GM06990 (cell line): ENCODE results near the gene ASPHD2.
A peak's percentile ranks its signal among the peaks of the same experiment; 100 is the strongest.

ENCODE experiments used
- DNase-seq: peaks from one replicate; pipeline ENCODE4 v3.0.0-alpha.2; 2011; ENCODE audit not compliant: insufficient read length; ENCODE audit errors: extremely low read depth
- H3K27me3 ChIP-seq: replicated peaks from 2 replicates; pipeline ENCODE4 v1.6.0; 2011; ENCODE audit warnings: low read length; ENCODE audit not compliant: control insufficient read depth, insufficient read depth
- H3K36me3 ChIP-seq: 2 replicates; pipeline ENCODE4 v1.5.1; 2011; ENCODE audit warnings: low read length; ENCODE audit not compliant: control insufficient read depth, insufficient read depth
- H3K4me3 ChIP-seq: replicated peaks from 2 replicates; pipeline ENCODE4 v1.5.1; 2011; ENCODE audit warnings: low read depth, mild to moderate bottlenecking, control low read depth, low read length
- CTCF ChIP-seq: IDR thresholded peaks from 2 replicates; pipeline ENCODE4 v1.5.1; 2011; ENCODE audit warnings: low read length, control low read depth, mild to moderate bottlenecking, inconsistent platforms; ENCODE audit not compliant: insufficient read depth, poor library complexity, severe bottlenecking

ASPHD2 gene

GRCh38 chr22:26477341-26477731, 48.3 kb downstream of the ASPHD2 start:
- H3K4me3 ChIP-seq = no peak overlapping the region
- no peak for DNase-seq
- H3K36me3 ChIP-seq = 0 out of 2 replicates have a peak, but pooled peaks cover 1% of the 10 kb centered on the region

GRCh38 chr22:26479043-26479791, 50.2 kb downstream of the ASPHD2 start:
- H3K4me3 ChIP-seq = peak overlapping the region; percentile 48
- H3K27me3 ChIP-seq = no peaks in the 10 kb centered on the region
- DNase-seq = no peak
- H3K36me3 ChIP-seq = no peaks in the 10 kb centered on the region
- TF ChIP-seq CTCF = no peak

More at GRCh38 chr22:26477341-26477731, 48.3 kb downstream of the ASPHD2 start:
- no peaks in the 10 kb centered on the region for H3K27me3 ChIP-seq
- TF ChIP-seq CTCF = no peak

- peak overlapping the region; percentile 48 for H3K4me3 ChIP-seq
- no peak for DNase-seq
- no peaks in the 10 kb centered on the region for H3K27me3 ChIP-seq
- no peaks in the 10 kb centered on the region for H3K36me3 ChIP-seq
- no peak for TF ChIP-seq CTCF
Measured at GRCh38 chr22:26479792-26480610, 50.9 kb downstream of the ASPHD2 start.

- H3K27me3 ChIP-seq = no peaks in the 10 kb centered on the region
- DNase-seq = no peak
- TF ChIP-seq CTCF = no peak
- peak overlapping the region; percentile 8; the same call in 1 of the 2 replicates for H3K4me3 ChIP-seq
- H3K36me3 ChIP-seq = no peaks in the 10 kb centered on the region
Measured at GRCh38 chr22:26480611-26480932, 51.5 kb downstream of the ASPHD2 start.

GRCh38 chr22:26481112-26481693, 52.1 kb downstream of the ASPHD2 start:
- no peaks in the 10 kb centered on the region for H3K36me3 ChIP-seq
- H3K4me3 ChIP-seq = no peak overlapping the region
- TF ChIP-seq CTCF = no peak
- no peaks in the 10 kb centered on the region for H3K27me3 ChIP-seq
- no peak for DNase-seq
